IMR-90 (cell line): ENCODE measurements around the gene CD82.

Source experiments
- CEBPB ChIP-seq: IDR thresholded peaks from 2 replicates; pipeline ENCODE4 v1.6.1; 2012; ENCODE audit warnings: low read depth, low read length, improper control_type of control experiment
- NFE2L2 ChIP-seq: fragments of 150-350 bp; IDR thresholded peaks from 2 replicates; pipeline ENCODE4 v1.6.1; 2016; ENCODE audit warnings: low read depth, mild to moderate bottlenecking, low read length
- TF ChIP-seq, protein P1 (sequence below): conservative IDR thresholded peaks from 2 replicates; pipeline ENCODE4 v1.5.1; 2012; ENCODE audit warnings: mild to moderate bottlenecking, low read depth, low read length, improper control_type of control experiment

DNA sequence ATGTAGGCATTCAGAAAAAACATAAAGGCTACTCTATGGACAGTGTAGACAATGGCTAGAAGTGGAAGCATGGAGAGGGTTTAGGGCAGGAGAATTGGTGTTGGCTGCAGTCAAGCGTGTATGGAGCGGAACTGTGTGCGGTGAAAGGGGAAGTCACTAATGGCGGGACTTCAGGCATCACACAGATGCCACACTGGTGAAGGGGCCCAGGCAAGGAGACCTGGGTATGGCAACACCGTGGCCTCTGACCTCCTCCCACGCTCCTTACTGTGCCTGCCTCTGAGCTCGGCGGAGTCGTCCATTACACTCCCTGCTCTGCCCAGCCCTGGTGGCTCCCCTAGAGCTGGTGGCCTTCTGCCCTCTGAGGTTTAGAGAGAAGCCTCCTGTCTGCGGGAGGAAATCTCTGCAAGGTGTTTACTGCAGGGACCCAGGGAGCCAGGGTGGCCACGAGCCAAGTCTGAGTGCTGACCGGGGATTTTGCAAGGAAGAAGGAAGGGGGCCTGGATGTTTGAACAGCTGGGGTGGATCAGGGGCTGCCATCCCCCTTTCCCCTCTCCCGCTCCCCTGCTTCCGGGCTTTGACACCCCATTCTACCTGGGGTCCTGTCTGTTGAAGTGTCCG is 86.2 kb downstream of the CD82 start:
- TF ChIP-seq CEBPB: no peak
- TF ChIP-seq, protein P1, sequence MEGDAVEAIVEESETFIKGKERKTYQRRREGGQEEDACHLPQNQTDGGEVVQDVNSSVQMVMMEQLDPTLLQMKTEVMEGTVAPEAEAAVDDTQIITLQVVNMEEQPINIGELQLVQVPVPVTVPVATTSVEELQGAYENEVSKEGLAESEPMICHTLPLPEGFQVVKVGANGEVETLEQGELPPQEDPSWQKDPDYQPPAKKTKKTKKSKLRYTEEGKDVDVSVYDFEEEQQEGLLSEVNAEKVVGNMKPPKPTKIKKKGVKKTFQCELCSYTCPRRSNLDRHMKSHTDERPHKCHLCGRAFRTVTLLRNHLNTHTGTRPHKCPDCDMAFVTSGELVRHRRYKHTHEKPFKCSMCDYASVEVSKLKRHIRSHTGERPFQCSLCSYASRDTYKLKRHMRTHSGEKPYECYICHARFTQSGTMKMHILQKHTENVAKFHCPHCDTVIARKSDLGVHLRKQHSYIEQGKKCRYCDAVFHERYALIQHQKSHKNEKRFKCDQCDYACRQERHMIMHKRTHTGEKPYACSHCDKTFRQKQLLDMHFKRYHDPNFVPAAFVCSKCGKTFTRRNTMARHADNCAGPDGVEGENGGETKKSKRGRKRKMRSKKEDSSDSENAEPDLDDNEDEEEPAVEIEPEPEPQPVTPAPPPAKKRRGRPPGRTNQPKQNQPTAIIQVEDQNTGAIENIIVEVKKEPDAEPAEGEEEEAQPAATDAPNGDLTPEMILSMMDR: no peak
- no peak for TF ChIP-seq NFE2L2
